Choroid plexus epithelial cell (primary cell): Measurements from ENCODE around the gene ACSL5.
A peak's percentile ranks its signal among the peaks of the same experiment; 100 is the strongest.

Experiments used
- DNase-seq: peaks from one replicate; pipeline ENCODE4 v3.0.0-alpha.2; 2010; ENCODE audit warnings: low read depth
- H3K4me3 ChIP-seq: 2 replicates; pipeline ENCODE4 v1.5.1; 2011; ENCODE audit warnings: low read depth, mild to moderate bottlenecking, control low read depth, low read length, moderate library complexity
- TF ChIP-seq, protein P1 (sequence below): conservative IDR thresholded peaks from 2 replicates; pipeline ENCODE4 v1.5.1; 2011; ENCODE audit warnings: low read depth, mild to moderate bottlenecking, control low read depth, inconsistent platforms, low read length, moderate library complexity

ACSL5 gene

DNA sequence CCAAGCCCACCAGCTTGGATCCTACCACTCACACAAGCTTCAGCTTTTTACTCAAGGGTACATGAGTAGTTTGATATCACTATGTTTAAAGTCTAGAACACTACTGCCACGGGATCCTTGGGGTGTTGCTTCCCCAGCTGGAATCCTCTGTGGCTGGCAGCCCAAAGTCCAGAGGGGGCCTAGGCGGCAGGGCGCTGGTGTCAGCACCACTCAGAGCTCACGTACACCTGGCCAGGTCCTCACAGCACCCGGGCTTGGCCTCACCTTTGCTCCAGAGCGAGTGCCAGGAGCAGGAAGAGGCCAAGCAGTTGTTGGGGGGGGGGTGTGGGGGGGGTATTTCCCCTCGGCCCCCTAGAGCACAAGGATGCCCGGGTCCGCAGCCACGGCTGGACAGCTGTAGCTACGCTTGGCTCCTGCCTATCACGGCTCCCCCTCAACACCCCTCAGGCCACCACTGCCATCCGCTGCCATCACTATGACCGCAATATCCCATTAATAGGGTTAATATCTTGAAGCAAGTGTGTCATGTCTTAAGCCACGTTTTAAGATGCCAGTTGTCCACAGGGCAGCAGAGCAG lies 55.8 kb downstream of the ACSL5 start:
- no peak overlapping the region for H3K4me3 ChIP-seq
- DNase-seq, result no peak
- TF ChIP-seq, protein P1, sequence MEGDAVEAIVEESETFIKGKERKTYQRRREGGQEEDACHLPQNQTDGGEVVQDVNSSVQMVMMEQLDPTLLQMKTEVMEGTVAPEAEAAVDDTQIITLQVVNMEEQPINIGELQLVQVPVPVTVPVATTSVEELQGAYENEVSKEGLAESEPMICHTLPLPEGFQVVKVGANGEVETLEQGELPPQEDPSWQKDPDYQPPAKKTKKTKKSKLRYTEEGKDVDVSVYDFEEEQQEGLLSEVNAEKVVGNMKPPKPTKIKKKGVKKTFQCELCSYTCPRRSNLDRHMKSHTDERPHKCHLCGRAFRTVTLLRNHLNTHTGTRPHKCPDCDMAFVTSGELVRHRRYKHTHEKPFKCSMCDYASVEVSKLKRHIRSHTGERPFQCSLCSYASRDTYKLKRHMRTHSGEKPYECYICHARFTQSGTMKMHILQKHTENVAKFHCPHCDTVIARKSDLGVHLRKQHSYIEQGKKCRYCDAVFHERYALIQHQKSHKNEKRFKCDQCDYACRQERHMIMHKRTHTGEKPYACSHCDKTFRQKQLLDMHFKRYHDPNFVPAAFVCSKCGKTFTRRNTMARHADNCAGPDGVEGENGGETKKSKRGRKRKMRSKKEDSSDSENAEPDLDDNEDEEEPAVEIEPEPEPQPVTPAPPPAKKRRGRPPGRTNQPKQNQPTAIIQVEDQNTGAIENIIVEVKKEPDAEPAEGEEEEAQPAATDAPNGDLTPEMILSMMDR, result no peak

DNA sequence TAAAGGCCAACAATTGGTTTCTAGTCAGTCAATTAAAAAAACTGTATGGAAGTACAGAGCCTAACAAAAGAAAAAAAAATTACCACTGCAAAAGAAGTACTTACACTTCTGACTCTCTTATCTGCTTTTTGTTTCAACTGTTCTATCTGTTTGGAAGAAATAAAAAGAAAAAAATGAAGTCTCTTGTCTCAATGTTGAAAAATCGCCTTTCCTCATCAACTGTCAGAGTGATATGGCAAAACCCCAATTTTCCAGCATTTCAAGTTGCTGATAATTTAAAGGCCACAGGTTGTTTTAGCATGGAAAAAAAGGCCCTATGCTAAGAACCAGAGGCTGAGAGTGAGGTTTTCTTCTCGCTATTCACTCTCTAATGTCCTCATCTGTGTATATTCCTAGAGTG lies 59.2 kb downstream of the ACSL5 start:
- H3K4me3 ChIP-seq, result no peak overlapping the region
- TF ChIP-seq, protein P1, result no peak
- no peak for DNase-seq

DNA sequence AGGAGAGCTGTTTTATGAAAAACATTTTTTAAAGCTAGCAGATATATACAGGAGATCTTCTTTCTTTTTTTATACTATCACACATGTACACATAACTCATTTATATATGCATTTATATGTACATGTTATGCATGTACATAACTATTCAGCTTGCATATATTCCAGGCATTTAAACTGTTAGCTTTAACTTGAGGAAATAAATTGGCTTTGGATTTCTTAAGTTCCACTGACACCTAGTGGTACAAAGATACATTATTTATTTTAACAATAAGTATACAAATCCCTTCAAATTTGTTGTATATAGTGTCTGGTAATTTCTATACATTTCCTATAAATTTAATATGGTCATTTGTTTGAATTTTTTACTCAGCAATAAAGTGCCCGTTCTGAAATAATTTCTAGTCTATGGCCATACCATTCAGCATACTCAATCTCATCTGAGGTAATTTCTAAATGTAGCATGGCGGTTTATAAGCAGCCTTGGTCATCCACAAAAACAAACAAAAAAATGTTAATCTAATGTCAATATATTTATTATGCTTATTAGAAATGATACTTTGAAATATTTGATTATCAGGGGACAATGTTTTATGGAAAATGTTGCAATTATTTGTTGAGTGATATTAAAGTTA lies 61.2 kb downstream of the ACSL5 start:
- peak; percentile 73 for DNase-seq
- TF ChIP-seq, protein P1, result peak; percentile 49
- no peak overlapping the region for H3K4me3 ChIP-seq

DNA sequence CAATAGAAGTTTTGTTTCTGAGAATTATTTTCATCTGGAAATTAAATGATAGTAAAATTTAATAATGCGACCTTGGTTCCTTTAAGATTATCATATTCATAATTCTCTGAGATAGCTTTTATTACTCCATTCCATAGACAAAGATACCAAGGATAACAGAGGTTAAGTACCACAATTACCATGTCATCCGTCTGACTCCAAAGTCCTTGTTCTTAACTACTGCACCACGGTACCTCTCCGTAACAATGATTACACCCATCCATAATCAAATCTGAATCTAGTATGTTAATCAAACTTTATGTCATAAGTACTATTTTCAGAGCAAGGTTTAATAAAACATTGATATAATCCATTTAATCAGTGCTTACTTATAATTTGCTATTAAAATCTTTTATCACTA lies 64.4 kb downstream of the ACSL5 start:
- no peak overlapping the region for H3K4me3 ChIP-seq
- no peak for DNase-seq
- TF ChIP-seq, protein P1, result no peak

DNA sequence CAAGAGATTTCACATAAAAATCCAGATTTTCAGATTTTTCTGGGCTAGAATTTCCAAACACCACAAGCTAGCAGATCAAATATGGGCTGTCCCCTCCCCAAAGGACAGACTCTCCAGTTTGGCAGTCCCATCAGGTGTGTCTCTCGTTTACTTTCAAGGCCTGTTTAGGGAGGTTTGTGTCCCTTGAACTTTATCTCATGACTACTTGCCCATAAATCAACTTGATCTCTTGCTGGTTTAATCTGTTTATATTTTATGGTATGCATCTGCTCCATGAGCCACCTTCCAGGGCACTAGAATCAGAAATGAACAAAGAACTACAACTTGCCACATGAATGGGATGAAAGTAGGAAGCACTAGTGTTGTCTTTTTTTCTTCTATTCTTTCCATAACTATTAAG lies 67.6 kb downstream of the ACSL5 start:
- H3K4me3 ChIP-seq, result no peak overlapping the region
- TF ChIP-seq, protein P1, result no peak
- no peak for DNase-seq

DNA sequence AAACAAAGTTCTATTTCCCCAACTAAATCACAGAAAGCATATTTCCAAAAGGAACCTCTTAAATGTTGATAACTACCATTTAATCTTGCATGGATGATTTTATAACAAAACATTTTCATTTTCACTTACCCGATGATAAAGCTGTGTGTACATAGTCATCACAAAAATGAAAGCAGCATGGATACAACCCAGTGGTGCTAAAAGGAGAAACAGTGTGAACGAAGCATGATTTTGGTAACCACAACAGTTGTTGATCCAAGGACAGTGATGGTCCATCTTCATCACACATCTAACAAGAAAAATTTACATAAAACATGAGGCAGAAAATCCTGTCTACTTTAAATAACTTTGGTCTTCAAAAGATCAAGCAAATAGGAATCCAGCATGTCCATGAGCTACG lies 68.1 kb downstream of the ACSL5 start:
- no peak for DNase-seq
- no peak overlapping the region for H3K4me3 ChIP-seq
- TF ChIP-seq, protein P1, result no peak
